ENCODE data around the gene TMEM219.

The TMEM219 gene

GRCh38 chr16:29983420-29984136 lies 21.7 kb downstream of the TMEM219 start:
- DNase-seq = no peak

GRCh38 chr16:29984137-29984763 lies 22.4 kb downstream of the TMEM219 start:
- DNase-seq = no peak

GRCh38 chr16:29984764-29985147 lies 22.9 kb downstream of the TMEM219 start:
- no peak for DNase-seq

- no peak for DNase-seq
Observed at GRCh38 chr16:29985271-29985811, 23.5 kb downstream of the TMEM219 start.

- no peak for DNase-seq
Observed at GRCh38 chr16:29986231-29986630, 24.4 kb downstream of the TMEM219 start.

GRCh38 chr16:29986931-29987330 lies 25.1 kb downstream of the TMEM219 start:
- no peak for DNase-seq

- DNase-seq = no peak
Observed at GRCh38 chr16:29987371-29988085, 25.6 kb downstream of the TMEM219 start.

- no peak for DNase-seq
Observed at GRCh38 chr16:29988346-29989075, 26.6 kb downstream of the TMEM219 start.

- DNase-seq = no peak
Observed at GRCh38 chr16:29989111-29989858, 27.4 kb downstream of the TMEM219 start.

GRCh38 chr16:29990034-29990433 lies 28.2 kb downstream of the TMEM219 start:
- no peak for DNase-seq

- no peak for DNase-seq
Observed at GRCh38 chr16:29990883-29991570, 29.1 kb downstream of the TMEM219 start.

- no peak for DNase-seq
Observed at GRCh38 chr16:29991571-29991904, 29.7 kb downstream of the TMEM219 start.

- DNase-seq = no peak
Observed at GRCh38 chr16:29992344-29992967, 30.6 kb downstream of the TMEM219 start.

GRCh38 chr16:29993191-29993902 lies 31.5 kb downstream of the TMEM219 start:
- no peak for DNase-seq

- no peak for DNase-seq
Observed at GRCh38 chr16:29993903-29994599, 32.2 kb downstream of the TMEM219 start.

- DNase-seq = no peak
Observed at GRCh38 chr16:29994600-29995323, 32.9 kb downstream of the TMEM219 start.

- DNase-seq = peak; percentile 90
Observed at GRCh38 chr16:29995324-29995910, 33.5 kb downstream of the TMEM219 start, which contains the start of gene HIRIP3. TSS of gene HIRIP3 (minus strand) at chr16:29995617. CDS start at chr16:29995605, 12 bp downstream.

GRCh38 chr16:29995911-29996765 lies 34.3 kb downstream of the TMEM219 start, which contains the start of gene INO80E:
TSS of gene INO80E (plus strand) at chr16:29996241. CDS start at chr16:29996311, 70 bp downstream.
- peak; percentile 98 for DNase-seq
